Epithelial cell of esophagus (primary cell): ENCODE results near the gene ZNF827.
A peak's percentile ranks its signal among the peaks of the same experiment; 100 is the strongest.

Experiments
- DNase-seq: peaks from one replicate; pipeline ENCODE4 v3.0.0; 2010; ENCODE audit warnings: low read depth
- H3K4me3 ChIP-seq: 2 replicates; pipeline ENCODE4 v1.5.1; 2011; ENCODE audit warnings: mild to moderate bottlenecking, low read length, control low read depth
- TF ChIP-seq, protein P1 (sequence below): IDR thresholded peaks from 2 replicates; pipeline ENCODE4 v1.5.1; 2011; ENCODE audit warnings: low read depth, mild to moderate bottlenecking, low read length, control low read depth, inconsistent platforms; ENCODE audit not compliant: insufficient read depth; ENCODE audit errors: missing control alignments

ZNF827 gene

DNA sequence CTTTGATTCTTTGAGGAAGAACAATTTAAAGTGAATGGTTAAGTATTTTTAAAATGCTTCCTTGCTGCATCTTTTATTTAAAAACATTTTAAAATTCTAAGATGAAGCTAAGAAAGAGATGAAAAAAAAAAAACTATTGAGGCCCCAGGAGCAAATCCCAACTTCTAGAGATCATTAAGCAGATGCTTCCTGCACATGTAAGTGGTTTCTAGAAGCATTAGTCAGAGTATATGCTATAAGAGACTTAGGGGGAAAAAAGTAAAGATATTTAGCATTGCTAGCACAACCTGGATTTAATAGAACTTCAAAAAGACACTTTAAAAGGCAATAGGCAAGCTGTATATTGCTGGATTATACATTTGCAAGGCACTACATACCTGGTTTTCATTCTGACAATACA, 64.7 kb downstream of the ZNF827 start:
- no peak overlapping the region for H3K4me3 ChIP-seq
- no peak for DNase-seq
- TF ChIP-seq, protein P1, sequence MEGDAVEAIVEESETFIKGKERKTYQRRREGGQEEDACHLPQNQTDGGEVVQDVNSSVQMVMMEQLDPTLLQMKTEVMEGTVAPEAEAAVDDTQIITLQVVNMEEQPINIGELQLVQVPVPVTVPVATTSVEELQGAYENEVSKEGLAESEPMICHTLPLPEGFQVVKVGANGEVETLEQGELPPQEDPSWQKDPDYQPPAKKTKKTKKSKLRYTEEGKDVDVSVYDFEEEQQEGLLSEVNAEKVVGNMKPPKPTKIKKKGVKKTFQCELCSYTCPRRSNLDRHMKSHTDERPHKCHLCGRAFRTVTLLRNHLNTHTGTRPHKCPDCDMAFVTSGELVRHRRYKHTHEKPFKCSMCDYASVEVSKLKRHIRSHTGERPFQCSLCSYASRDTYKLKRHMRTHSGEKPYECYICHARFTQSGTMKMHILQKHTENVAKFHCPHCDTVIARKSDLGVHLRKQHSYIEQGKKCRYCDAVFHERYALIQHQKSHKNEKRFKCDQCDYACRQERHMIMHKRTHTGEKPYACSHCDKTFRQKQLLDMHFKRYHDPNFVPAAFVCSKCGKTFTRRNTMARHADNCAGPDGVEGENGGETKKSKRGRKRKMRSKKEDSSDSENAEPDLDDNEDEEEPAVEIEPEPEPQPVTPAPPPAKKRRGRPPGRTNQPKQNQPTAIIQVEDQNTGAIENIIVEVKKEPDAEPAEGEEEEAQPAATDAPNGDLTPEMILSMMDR, result no peak

DNA sequence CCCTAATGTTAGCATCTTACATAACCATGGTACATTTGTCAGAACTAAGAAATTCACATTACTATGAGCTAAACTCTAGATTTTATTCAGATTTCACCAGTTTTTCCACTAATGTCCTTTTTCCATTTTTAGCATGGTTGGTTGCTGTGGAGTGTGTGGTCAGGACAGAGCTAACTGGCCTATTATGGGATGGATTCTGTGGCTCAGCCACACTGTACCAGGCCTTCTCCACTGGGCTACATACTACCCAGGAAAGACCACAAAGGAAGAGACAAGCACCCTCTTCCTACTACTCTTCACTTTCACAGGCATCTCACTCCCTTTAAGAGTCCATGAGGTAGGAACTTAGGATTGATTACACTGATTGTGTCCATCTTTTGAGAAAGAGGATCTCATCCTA, 67.4 kb downstream of the ZNF827 start:
- no peak overlapping the region for H3K4me3 ChIP-seq
- TF ChIP-seq, protein P1, result no peak
- DNase-seq, result no peak

DNA sequence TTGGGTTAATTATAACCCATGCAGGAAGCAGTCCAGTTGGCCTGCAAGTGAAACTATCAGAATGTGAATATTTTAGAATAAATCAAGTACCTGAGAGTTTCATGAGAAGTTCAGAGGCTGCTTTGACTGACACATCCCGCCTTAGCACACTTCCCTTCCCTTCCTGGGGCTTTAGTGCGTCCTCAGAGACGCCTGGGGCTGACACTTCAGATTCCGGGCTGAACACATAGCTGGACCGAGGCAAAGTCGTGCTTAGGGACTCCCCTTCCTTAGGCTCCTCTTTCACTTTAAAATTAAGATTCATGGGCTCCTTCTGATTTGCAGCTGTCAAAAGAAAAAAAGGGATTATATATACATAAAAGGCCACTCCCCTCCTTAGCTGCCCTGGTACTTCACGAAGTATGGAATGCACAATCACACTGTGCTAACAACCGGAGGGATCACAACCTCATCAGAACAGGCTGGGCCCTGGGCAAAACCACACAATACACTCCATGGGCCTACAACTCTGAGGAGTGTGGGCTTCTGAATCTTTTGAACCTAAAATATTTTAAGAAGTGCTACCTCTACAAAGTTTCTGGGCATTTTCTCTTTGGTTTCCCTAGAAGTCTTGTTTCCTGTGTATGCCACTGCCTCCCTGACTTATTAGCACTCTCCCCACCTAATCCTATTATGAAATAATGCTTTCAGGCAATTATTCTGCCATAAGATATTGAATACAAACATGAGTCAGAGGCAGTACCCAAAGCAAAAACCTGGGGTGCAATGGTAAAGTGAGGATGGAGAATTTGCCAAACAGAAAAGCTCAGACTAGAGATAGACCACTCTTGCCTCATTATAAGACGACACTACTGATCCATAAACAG, 68.2 kb downstream of the ZNF827 start:
- H3K4me3 ChIP-seq, result no peak overlapping the region
- DNase-seq, result peak; percentile 56
- TF ChIP-seq, protein P1, result no peak

DNA sequence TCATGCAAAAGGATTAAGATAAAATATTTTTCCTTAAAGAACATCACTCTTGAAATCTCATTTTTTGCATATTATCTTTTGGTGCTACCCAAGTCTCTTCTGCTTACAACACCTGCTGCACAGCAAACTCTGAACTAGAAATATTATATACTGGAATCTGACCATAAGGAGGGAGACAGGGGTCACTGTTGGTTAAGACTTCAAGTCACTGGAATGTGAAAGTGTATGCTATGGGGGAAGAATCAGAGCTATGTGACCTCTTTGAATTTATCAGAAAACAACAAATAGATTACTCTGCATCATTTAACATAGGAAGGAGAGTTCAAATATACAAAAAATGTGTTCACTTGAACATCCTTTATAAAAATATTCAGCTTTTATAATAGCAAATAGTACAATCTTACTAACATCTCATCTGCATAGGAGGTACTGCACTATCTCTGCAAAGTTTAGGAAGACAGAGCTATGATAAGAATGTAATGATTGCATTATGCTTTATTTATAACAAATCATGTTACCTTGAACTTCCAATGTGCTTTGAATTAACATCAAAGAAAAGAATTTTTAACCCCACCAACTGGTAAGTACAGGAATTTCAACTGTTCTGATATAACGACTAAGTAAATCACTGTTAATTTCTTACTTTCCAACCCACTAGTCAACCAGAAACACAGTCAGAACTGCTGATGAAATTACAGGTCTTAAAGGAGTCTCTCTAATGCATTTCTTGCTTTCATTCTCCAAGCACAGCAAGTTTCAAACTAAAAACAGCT, 69.8 kb downstream of the ZNF827 start:
- TF ChIP-seq, protein P1, result no peak
- no peak overlapping the region for H3K4me3 ChIP-seq
- no peak for DNase-seq

DNA sequence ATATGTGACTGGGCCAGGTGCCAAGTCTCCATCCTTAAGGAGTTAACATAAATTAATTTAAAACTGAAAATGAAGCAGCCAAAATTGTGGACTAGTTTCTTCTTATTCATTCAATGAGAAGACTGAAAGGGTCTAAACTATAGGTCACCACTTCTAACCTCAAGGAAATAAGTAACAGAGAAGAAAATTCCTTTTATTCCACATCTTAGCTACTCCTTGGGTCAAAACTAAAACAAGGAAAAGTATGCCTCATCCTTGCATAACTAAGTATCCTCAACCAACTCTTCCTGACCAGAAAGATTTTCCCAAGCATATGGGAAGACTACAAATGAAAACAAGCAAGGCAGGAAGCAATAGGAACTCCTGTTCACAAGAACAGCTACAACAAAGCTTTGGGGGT, 71.2 kb downstream of the ZNF827 start:
- DNase-seq, result no peak
- TF ChIP-seq, protein P1, result no peak

DNA sequence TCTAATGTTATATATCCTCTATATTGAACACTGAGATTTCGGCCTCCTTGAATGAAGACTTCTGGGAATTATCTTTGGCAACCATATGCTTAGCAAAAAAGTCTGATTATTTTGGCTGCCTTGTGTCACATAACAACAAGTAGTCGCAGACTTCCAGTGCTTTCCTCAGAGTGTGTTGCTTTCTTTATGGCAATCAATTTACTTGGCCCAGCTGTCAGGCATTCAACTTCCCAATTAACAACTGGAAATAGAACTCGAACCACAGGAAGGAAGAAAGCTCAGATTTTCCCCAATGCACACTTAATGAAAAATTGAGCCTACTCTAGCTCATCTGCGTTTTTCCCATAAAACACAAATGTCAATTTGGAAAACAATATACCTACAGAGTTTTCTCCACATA, 71.6 kb downstream of the ZNF827 start:
- TF ChIP-seq, protein P1, result no peak
- no peak for DNase-seq
- no peak overlapping the region for H3K4me3 ChIP-seq

More for the DNA sequence above, 71.2 kb downstream of the ZNF827 start:
- no peak overlapping the region for H3K4me3 ChIP-seq
